NOMO-1 treated with DMSO at 0.1 percent for 48 hours (cell line): ENCODE measurements around the gene CCL19.

Experiments used
- DNase-seq: peaks from one replicate; lab custom pipeline; 2025; ENCODE audit not compliant: unreplicated experiment; lab: John Stamatoyannopoulos, UW

Gene CCL19

GRCh38 chr9:34642679-34643078, 48.4 kb downstream of the CCL19 start:
- DNase-seq: no peak
